AG04449 (cell line): ENCODE data around the gene GRXCR2.

Experiments used
- CTCF ChIA-PET: fragments of 350-600 bp; formaldehyde crosslinking; extraction: SDS; loops from one replicate; lab custom pipeline; 2021; ENCODE audit warnings: antibody characterized with exemption; lab: Yijun Ruan, JAX
- POLR2A ChIA-PET: fragments of 400-600, 350-600 bp; formaldehyde crosslinking; extraction: SDS; loops from one replicate; lab custom pipeline; 2020; ENCODE audit warnings: antibody characterized with exemption, inconsistent platforms; lab: Yijun Ruan, JAX
- DNase-seq: peaks from one replicate; pipeline ENCODE4 v3.0.0-alpha.2; 2010; ENCODE audit warnings: low read depth, low spot score
- H3K4me3 ChIP-seq: 2 replicates; pipeline ENCODE4 v1.5.1; 2011; ENCODE audit warnings: low read depth, mild to moderate bottlenecking, control low read depth, low read length
- CTCF ChIP-seq: IDR thresholded peaks from one replicate; pipeline ENCODE4 v1.5.1; 2011; ENCODE audit warnings: mild to moderate bottlenecking, moderate library complexity, low read length, control low read depth, inconsistent platforms; ENCODE audit not compliant: insufficient read depth; ENCODE audit errors: missing control alignments

Gene GRXCR2

GRCh38 chr5:145872914-145873313, at the start of gene GRXCR2:
GRXCR2 (minus strand) TSS chr5:145873014; CDS start chr5:145872968, 46 bp downstream.
- POLR2A ChIA-PET, result no interaction called here
- no peak for TF ChIP-seq CTCF
- DNase-seq, result no peak
- no peak within 1 kb of the TSS for H3K4me3 ChIP-seq
- CTCF ChIA-PET, result interaction anchor here (9.8 kb wide), 1 partner anchor 15 kb away, joined by 76 read pairs; no protein-coding TSS in a partner anchor

GRCh38 chr5:145922059-145922458, 49.2 kb upstream of the GRXCR2 start:
- no peak overlapping the region for H3K4me3 ChIP-seq
- ChIA-PET POLR2A (no interaction called here), CTCF (interaction anchor here (0.6 to 1.1 kb wide), 2 partner anchors 13 to 21 kb away, joined by 3 read pairs; no protein-coding TSS in a partner anchor)
- no peak for TF ChIP-seq CTCF
- no peak for DNase-seq

GRCh38 chr5:145921211-145921610, 48.4 kb upstream of the GRXCR2 start:
- CTCF ChIA-PET, result interaction anchor here (1.1 kb wide), 1 partner anchor 13 kb away, joined by 3 read pairs; no protein-coding TSS in a partner anchor
- TF ChIP-seq CTCF, result no peak
- no peak for DNase-seq
- H3K4me3 ChIP-seq, result no peak overlapping the region
- POLR2A ChIA-PET, result no interaction called here

GRCh38 chr5:145920542-145921210, 47.9 kb upstream of the GRXCR2 start:
- ChIA-PET POLR2A (no interaction called here), CTCF (interaction anchor here (1.1 kb wide), 1 partner anchor 12 kb away, joined by 3 read pairs; no protein-coding TSS in a partner anchor)
- no peak for TF ChIP-seq CTCF
- H3K4me3 ChIP-seq, result no peak overlapping the region
- no peak for DNase-seq

- no peak overlapping the region for H3K4me3 ChIP-seq
- ChIA-PET POLR2A (no interaction called here), CTCF (no interaction called here)
- no peak for DNase-seq
- TF ChIP-seq CTCF, result no peak
Measured at GRCh38 chr5:145919413-145919812, 46.6 kb upstream of the GRXCR2 start.

- POLR2A ChIA-PET, result no interaction called here
- DNase-seq, result no peak
- CTCF ChIA-PET, result no interaction called here
- no peak for TF ChIP-seq CTCF
- no peak overlapping the region for H3K4me3 ChIP-seq
Measured at GRCh38 chr5:145918397-145918796, 45.6 kb upstream of the GRXCR2 start.
